ENCODE data around the gene PDE6A. TPM values are rescaled to one million over a fixed set of nuclear protein-coding genes. Genes with fewer than 3 reads are reported as not detected.
A peak's percentile ranks its signal among the peaks of the same experiment; 100 is the strongest.

Gene PDE6A
- total RNA-seq, 1 experiment from 2014 or later: 0.42 TPM

DNA sequence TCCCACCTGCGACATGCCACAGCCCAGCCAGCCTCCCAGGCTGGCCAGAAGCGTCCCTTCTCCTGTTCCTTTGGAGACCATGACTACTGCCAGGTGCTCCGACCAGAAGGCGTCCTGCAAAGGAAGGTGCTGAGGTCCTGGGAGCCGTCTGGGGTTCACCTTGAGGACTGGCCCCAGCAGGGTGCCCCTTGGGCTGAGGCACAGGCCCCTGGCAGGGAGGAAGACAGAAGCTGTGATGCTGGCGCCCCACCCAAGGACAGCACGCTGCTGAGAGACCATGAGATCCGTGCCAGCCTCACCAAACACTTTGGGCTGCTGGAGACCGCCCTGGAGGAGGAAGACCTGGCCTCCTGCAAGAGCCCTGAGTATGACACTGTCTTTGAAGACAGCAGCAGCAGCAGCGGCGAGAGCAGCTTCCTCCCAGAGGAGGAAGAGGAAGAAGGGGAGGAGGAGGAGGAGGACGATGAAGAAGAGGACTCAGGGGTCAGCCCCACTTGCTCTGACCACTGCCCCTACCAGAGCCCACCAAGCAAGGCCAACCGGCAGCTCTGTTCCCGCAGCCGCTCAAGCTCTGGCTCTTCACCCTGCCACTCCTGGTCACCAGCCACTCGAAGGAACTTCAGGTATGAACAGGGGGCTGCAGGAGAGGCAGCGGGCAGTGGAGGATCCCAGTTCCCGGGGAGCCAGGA lies 108.0 kb downstream of the PDE6A start:
- POLR2A ChIA-PET: interaction anchor here (0.7 to 9.6 kb wide), 5 partner anchors 32 to 154 kb away, joined by 3 to 187 read pairs (median 14); partner anchors contain the start of gene SLC26A2

DNA sequence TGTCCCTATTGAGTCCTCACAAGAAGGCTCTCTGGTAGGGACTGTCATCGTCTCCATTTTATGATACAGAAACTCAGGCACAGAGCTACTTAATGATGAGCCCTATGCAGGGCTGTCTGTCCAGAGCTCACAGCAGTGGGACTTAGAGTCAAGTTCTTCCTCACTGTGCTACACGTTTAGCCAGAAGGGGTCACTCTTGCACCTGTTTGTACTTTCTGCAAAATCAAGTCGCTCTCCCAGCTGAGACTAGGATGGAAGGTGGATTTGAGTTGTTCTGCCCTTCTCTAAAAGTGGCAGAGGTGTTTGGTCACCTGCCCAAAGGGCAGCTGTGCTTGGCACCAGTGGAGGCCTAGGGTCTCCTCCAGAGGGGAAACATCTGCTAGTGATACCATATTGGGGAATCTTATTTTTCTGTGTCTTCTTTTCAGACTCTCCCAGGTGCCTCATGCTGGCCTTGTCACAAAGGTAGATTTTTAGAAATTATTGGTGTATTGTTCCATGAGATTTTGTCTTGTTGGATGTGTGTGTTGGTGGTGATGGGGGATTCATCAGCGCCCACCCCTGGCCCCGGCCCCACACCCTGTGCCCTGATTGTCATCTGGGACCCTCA lies 110.2 kb downstream of the PDE6A start:
- Mint-ChIP-seq H3K9me3 (ENCODE audit: unreplicated experiment) (no peaks in the 10 kb centered on the region), H3K27me3 (ENCODE audit: insufficient read depth, unreplicated experiment) (no peaks in the 10 kb centered on the region), H3K36me3 (ENCODE audit: insufficient read depth, unreplicated experiment) (peaks cover 63% of the 10 kb centered on the region), H3K27ac (ENCODE audit: low read depth, unreplicated experiment) (peak overlapping the region; percentile 42), H3K4me1 (ENCODE audit: insufficient read depth, unreplicated experiment) (peaks cover 17% of the 10 kb centered on the region), H3K4me3 (ENCODE audit: unreplicated experiment) (no peak overlapping the region)
- intact Hi-C loops (cut with micrococcal nuclease): loop anchor here (1.0 to 10.0 kb wide), 2 partner anchors 384 to 520 kb away; partner anchors contain the start of gene TCOF1
- POLR2A ChIA-PET: interaction anchor here (0.6 to 9.6 kb wide), 8 partner anchors 10 to 523 kb away, joined by 3 to 187 read pairs (median 4); partner anchors contain the start of genes SLC26A2 and TIGD6
- peak; percentile 87 for DNase-seq (ENCODE audit: unreplicated experiment)
- CTCF ChIA-PET: interaction anchor here (0.5 to 42.7 kb wide), 58 partner anchors 8 to 401 kb away, joined by 3 to 1621 read pairs (median 4); partner anchors contain the start of genes HMGXB3, PDE6A, PPARGC1B and SLC26A2
- TF ChIP-seq, protein P1, sequence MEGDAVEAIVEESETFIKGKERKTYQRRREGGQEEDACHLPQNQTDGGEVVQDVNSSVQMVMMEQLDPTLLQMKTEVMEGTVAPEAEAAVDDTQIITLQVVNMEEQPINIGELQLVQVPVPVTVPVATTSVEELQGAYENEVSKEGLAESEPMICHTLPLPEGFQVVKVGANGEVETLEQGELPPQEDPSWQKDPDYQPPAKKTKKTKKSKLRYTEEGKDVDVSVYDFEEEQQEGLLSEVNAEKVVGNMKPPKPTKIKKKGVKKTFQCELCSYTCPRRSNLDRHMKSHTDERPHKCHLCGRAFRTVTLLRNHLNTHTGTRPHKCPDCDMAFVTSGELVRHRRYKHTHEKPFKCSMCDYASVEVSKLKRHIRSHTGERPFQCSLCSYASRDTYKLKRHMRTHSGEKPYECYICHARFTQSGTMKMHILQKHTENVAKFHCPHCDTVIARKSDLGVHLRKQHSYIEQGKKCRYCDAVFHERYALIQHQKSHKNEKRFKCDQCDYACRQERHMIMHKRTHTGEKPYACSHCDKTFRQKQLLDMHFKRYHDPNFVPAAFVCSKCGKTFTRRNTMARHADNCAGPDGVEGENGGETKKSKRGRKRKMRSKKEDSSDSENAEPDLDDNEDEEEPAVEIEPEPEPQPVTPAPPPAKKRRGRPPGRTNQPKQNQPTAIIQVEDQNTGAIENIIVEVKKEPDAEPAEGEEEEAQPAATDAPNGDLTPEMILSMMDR (IDR thresholded peaks at IDR 0.05; ENCODE audit: unreplicated experiment): peak; percentile 92
- BruUV-seq (replicated peaks): no TSS peak

More for the DNA sequence above, 108.0 kb downstream of the PDE6A start:
- TF ChIP-seq, protein P1 (IDR thresholded peaks at IDR 0.05; ENCODE audit: unreplicated experiment): no peak
- no peak for DNase-seq (ENCODE audit: unreplicated experiment)
- Mint-ChIP-seq H3K4me3 (ENCODE audit: unreplicated experiment) (no peak overlapping the region), H3K4me1 (ENCODE audit: insufficient read depth, unreplicated experiment) (peaks cover 20% of the 10 kb centered on the region), H3K27me3 (ENCODE audit: insufficient read depth, unreplicated experiment) (no peaks in the 10 kb centered on the region), H3K36me3 (ENCODE audit: insufficient read depth, unreplicated experiment) (peaks cover 52% of the 10 kb centered on the region), H3K27ac (ENCODE audit: low read depth, unreplicated experiment) (peak overlapping the region; percentile 67), H3K9me3 (ENCODE audit: unreplicated experiment) (no peaks in the 10 kb centered on the region)
- BruUV-seq (replicated peaks): no TSS peak
- CTCF ChIA-PET: interaction anchor here (0.6 to 42.7 kb wide), 24 partner anchors 9 to 1442 kb away, joined by 3 to 1621 read pairs (median 4); partner anchors contain the start of genes PDE6A, PPARGC1B and SLC26A2
- intact Hi-C loops (cut with micrococcal nuclease): loop anchor here (1.0 to 10.0 kb wide), 5 partner anchors 69 to 518 kb away; partner anchors contain the start of gene TCOF1

DNA sequence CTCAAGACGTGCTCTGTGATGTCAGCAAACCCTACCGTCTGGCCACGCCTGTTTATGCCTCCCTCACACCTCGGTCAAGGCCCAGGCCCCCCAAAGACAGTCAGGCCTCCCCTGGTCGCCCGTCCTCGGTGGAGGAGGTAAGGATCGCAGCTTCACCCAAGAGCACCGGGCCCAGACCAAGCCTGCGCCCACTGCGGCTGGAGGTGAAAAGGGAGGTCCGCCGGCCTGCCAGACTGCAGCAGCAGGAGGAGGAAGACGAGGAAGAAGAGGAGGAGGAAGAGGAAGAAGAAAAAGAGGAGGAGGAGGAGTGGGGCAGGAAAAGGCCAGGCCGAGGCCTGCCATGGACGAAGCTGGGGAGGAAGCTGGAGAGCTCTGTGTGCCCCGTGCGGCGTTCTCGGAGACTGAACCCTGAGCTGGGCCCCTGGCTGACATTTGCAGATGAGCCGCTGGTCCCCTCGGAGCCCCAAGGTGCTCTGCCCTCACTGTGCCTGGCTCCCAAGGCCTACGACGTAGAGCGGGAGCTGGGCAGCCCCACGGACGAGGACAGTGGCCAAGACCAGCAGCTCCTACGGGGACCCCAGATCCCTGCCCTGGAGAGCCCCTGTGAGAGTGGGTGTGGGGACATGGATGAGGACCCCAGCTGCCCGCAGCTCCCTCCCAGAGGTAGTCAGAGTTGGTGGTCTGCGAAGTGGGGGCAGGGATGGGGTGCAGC lies 111.3 kb downstream of the PDE6A start:
- Mint-ChIP-seq H3K27ac (ENCODE audit: low read depth, unreplicated experiment) (no peak overlapping the region), H3K4me1 (ENCODE audit: insufficient read depth, unreplicated experiment) (peaks cover 11% of the 10 kb centered on the region), H3K4me3 (ENCODE audit: unreplicated experiment) (no peak overlapping the region), H3K36me3 (ENCODE audit: insufficient read depth, unreplicated experiment) (peaks cover 62% of the 10 kb centered on the region), H3K9me3 (ENCODE audit: unreplicated experiment) (no peaks in the 10 kb centered on the region), H3K27me3 (ENCODE audit: insufficient read depth, unreplicated experiment) (no peaks in the 10 kb centered on the region)
- no TSS peak for BruUV-seq (replicated peaks)
- CTCF ChIA-PET: interaction anchor here (0.6 to 42.7 kb wide), 41 partner anchors 9 to 612 kb away, joined by 3 to 1621 read pairs (median 5); partner anchors contain the start of genes HMGXB3, PDE6A, SLC26A2 and TIGD6
- intact Hi-C loops (cut with micrococcal nuclease): loop anchor here (10.0 kb wide), 1 partner anchor 522 kb away; the partner anchor contains the start of gene TCOF1
- TF ChIP-seq, protein P1 (IDR thresholded peaks at IDR 0.05; ENCODE audit: unreplicated experiment): no peak
- POLR2A ChIA-PET: interaction anchor here (0.9 to 9.6 kb wide), 3 partner anchors 130 to 161 kb away, joined by 3 to 187 read pairs (median 18); partner anchors contain the start of gene SLC26A2
- no peak for DNase-seq (ENCODE audit: unreplicated experiment)

Data from MCF 10A (cell line).